Smooth muscle cell of the brain vasculature (primary cell): ENCODE measurements around the gene ITPKC.

Experiments
- DNase-seq: peaks from one replicate; pipeline ENCODE4 v3.0.0-alpha.2; 2012; ENCODE audit warnings: low read depth, low spot score

Gene ITPKC

GRCh38 chr19:40716482-40717324, at the start of gene ITPKC, which contains the start of gene COQ8B:
ITPKC (plus strand) TSS chr19:40717112; CDS start chr19:40717136, 24 bp downstream.
COQ8B (minus strand) TSS chr19:40716886; CDS start chr19:40714632, 2,254 bp downstream.
- peak; percentile 96 for DNase-seq

- no peak for DNase-seq
These were observed 49.3 kb upstream of the ITPKC start for GRCh38 chr19:40667602-40668001.

GRCh38 chr19:40668991-40669614, 47.8 kb upstream of the ITPKC start:
- DNase-seq = no peak

GRCh38 chr19:40671404-40671803, 45.5 kb upstream of the ITPKC start:
- no peak for DNase-seq

- DNase-seq = no peak
These were observed 44.9 kb upstream of the ITPKC start for GRCh38 chr19:40672038-40672437.

- DNase-seq = no peak
These were observed 44.2 kb upstream of the ITPKC start for GRCh38 chr19:40672573-40673299.

- DNase-seq = no peak
These were observed 43.5 kb upstream of the ITPKC start for GRCh38 chr19:40673397-40673796.

GRCh38 chr19:40674291-40674690, 42.6 kb upstream of the ITPKC start:
- peak; percentile 43 for DNase-seq

- DNase-seq = no peak
These were observed 39.8 kb upstream of the ITPKC start for GRCh38 chr19:40677156-40677555.

- DNase-seq = no peak
These were observed 35.9 kb upstream of the ITPKC start for GRCh38 chr19:40681039-40681438.

GRCh38 chr19:40682431-40682964, 34.4 kb upstream of the ITPKC start:
- DNase-seq = no peak

GRCh38 chr19:40683437-40683836, 33.5 kb upstream of the ITPKC start:
- DNase-seq = no peak

GRCh38 chr19:40684280-40684679, 32.6 kb upstream of the ITPKC start:
- DNase-seq = no peak

GRCh38 chr19:40685016-40685526, 31.8 kb upstream of the ITPKC start:
- DNase-seq = no peak

GRCh38 chr19:40685563-40685962, 31.3 kb upstream of the ITPKC start:
- no peak for DNase-seq

GRCh38 chr19:40686882-40687524, 29.9 kb upstream of the ITPKC start:
- DNase-seq = no peak

- no peak for DNase-seq
These were observed 29.3 kb upstream of the ITPKC start for GRCh38 chr19:40687525-40688016.

GRCh38 chr19:40688309-40688708, 28.6 kb upstream of the ITPKC start:
- no peak for DNase-seq

- DNase-seq = no peak
These were observed 27.9 kb upstream of the ITPKC start for GRCh38 chr19:40688987-40689338.

- DNase-seq = no peak
These were observed 27.4 kb upstream of the ITPKC start for GRCh38 chr19:40689339-40690049.
